GM12878 (cell line): ENCODE measurements around the gene ACSL3.

Experiments used
- BCL11A ChIP-seq: IDR thresholded peaks from 2 replicates; pipeline ENCODE4 v1.6.1; 2011; ENCODE audit warnings: low read depth, low read length
- EP300 ChIP-seq, 2 experiments: fragments of 150-350 bp in 1 of 2; IDR thresholded peaks; 2 replicates each; pipeline ENCODE4 v1.6.1; 2011 to 2012; ENCODE audit warnings: low read depth in 2 of 2, low read length in 2 of 2, borderline replicate concordance in 1 of 2, improper control_type of control experiment in 1 of 2, inconsistent platforms in 1 of 2; ENCODE audit not compliant: control insufficient read depth in 1 of 2
- MXI1 ChIP-seq: fragments of 150-350 bp; IDR thresholded peaks from 2 replicates; pipeline ENCODE4 v1.6.1; 2011; ENCODE audit warnings: low read depth, mild to moderate bottlenecking, inconsistent platforms, low read length, improper control_type of control experiment
- POLR2A ChIP-seq: IDR thresholded peaks from 2 replicates; pipeline ENCODE4 v1.6.1; 2011; ENCODE audit warnings: low read depth, mild to moderate bottlenecking, low read length
- SIN3A ChIP-seq: IDR thresholded peaks from 2 replicates; pipeline ENCODE4 v1.6.1; 2012; ENCODE audit warnings: low read depth, low read length, improper control_type of control experiment
- SP1 ChIP-seq: IDR thresholded peaks from one replicate; pipeline ENCODE4 v1.6.1; 2011; ENCODE audit warnings: low read depth, low read length
- YY1 ChIP-seq: IDR thresholded peaks from 2 replicates; pipeline ENCODE4 v1.6.1; 2011; ENCODE audit warnings: low read depth, mild to moderate bottlenecking, low read length
- TF ChIP-seq, protein P1 (sequence below), 3 experiments: IDR thresholded peaks in 2 of 3; conservative IDR thresholded peaks in 1 of 3; 2 replicates each; pipeline ENCODE4 v1.5.1; 2011; ENCODE audit warnings: low read depth in 3 of 3, low read length in 3 of 3, mild to moderate bottlenecking in 3 of 3, control low read depth in 2 of 3, moderate library complexity in 2 of 3, inconsistent platforms in 1 of 3, mixed read lengths in 1 of 3; ENCODE audit not compliant: control insufficient read depth in 2 of 3, insufficient read depth in 1 of 3; ENCODE audit errors: extremely low read depth in 1 of 3
- TF ChIP-seq, protein P2 (sequence below): IDR thresholded peaks from 2 replicates; pipeline ENCODE4 v1.6.1; 2011; ENCODE audit warnings: low read depth, low read length, improper control_type of control experiment, borderline replicate concordance
- TF ChIP-seq, protein P3 (sequence below): IDR thresholded peaks from 2 replicates; pipeline ENCODE4 v1.6.1; 2011; ENCODE audit warnings: mild to moderate bottlenecking, low read depth, low read length, moderate library complexity; ENCODE audit not compliant: insufficient replicate concordance
- TF ChIP-seq, protein P4 (sequence below): IDR thresholded peaks from 2 replicates; pipeline ENCODE4 v1.6.1; 2012; ENCODE audit warnings: mild to moderate bottlenecking, low read depth, low read length
- TF ChIP-seq, protein P5 (sequence below): fragments of 450-650 bp; IDR thresholded peaks from 2 replicates; pipeline ENCODE4 v1.6.1; 2014; ENCODE audit warnings: mild to moderate bottlenecking
- TF ChIP-seq, protein P6 (sequence below): fragments of 450-650 bp; IDR thresholded peaks from 2 replicates; pipeline ENCODE4 v1.6.1; 2016; ENCODE audit warnings: mild to moderate bottlenecking, moderate library complexity, borderline replicate concordance
- TF ChIP-seq, protein P7 (sequence below): fragments of 450-650 bp; formaldehyde crosslinking; IDR thresholded peaks from 2 replicates; pipeline ENCODE4 v1.4.0; 2022; ENCODE audit warnings: mild to moderate bottlenecking, moderate library complexity

DNA sequence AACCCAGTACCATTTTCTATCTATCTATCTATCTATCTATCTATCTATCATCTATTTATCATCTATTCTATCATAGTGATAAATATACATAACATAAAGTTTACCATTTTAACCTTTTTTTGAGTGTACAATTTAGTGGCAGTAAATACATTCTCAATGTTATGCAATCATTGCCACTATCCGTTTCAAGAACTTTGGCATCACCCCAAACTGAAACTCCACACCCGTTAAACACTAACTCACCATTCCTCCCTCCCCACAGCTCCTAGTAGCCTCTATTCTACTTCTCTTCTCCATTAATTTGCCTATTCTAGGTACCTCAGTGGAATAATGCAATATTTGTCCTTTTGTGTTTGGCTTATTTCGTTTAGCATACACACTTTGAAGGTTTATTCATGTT is 108.7 kb downstream of the ACSL3 start:
- TF ChIP-seq, protein P1, sequence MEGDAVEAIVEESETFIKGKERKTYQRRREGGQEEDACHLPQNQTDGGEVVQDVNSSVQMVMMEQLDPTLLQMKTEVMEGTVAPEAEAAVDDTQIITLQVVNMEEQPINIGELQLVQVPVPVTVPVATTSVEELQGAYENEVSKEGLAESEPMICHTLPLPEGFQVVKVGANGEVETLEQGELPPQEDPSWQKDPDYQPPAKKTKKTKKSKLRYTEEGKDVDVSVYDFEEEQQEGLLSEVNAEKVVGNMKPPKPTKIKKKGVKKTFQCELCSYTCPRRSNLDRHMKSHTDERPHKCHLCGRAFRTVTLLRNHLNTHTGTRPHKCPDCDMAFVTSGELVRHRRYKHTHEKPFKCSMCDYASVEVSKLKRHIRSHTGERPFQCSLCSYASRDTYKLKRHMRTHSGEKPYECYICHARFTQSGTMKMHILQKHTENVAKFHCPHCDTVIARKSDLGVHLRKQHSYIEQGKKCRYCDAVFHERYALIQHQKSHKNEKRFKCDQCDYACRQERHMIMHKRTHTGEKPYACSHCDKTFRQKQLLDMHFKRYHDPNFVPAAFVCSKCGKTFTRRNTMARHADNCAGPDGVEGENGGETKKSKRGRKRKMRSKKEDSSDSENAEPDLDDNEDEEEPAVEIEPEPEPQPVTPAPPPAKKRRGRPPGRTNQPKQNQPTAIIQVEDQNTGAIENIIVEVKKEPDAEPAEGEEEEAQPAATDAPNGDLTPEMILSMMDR (IDR thresholded peaks at IDR 0.05 in 2 of 3, conservative IDR thresholded peaks at IDR 0.05 in 1 of 3; ENCODE audit: control insufficient read depth in 2 of 3, extremely low read depth in 1 of 3, insufficient read depth in 1 of 3, low read depth in 3 of 3, low read length in 3 of 3) = no peak
- TF ChIP-seq MXI1 (no peak), SP1 (no peak), BCL11A (no peak), SIN3A (no peak), YY1 (no peak), EP300 (IDR thresholded peaks at IDR 0.05; ENCODE audit: borderline replicate concordance in 1 of 2, control insufficient read depth in 1 of 2, low read depth in 2 of 2, low read length in 2 of 2) (no peak), POLR2A (no peak)
- TF ChIP-seq, protein P2, sequence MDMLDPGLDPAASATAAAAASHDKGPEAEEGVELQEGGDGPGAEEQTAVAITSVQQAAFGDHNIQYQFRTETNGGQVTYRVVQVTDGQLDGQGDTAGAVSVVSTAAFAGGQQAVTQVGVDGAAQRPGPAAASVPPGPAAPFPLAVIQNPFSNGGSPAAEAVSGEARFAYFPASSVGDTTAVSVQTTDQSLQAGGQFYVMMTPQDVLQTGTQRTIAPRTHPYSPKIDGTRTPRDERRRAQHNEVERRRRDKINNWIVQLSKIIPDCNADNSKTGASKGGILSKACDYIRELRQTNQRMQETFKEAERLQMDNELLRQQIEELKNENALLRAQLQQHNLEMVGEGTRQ = no peak
- TF ChIP-seq, protein P3, sequence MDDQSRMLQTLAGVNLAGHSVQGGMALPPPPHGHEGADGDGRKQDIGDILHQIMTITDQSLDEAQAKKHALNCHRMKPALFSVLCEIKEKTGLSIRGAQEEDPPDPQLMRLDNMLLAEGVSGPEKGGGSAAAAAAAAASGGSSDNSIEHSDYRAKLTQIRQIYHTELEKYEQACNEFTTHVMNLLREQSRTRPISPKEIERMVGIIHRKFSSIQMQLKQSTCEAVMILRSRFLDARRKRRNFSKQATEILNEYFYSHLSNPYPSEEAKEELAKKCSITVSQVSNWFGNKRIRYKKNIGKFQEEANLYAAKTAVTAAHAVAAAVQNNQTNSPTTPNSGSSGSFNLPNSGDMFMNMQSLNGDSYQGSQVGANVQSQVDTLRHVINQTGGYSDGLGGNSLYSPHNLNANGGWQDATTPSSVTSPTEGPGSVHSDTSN = no peak
- TF ChIP-seq, protein P4, sequence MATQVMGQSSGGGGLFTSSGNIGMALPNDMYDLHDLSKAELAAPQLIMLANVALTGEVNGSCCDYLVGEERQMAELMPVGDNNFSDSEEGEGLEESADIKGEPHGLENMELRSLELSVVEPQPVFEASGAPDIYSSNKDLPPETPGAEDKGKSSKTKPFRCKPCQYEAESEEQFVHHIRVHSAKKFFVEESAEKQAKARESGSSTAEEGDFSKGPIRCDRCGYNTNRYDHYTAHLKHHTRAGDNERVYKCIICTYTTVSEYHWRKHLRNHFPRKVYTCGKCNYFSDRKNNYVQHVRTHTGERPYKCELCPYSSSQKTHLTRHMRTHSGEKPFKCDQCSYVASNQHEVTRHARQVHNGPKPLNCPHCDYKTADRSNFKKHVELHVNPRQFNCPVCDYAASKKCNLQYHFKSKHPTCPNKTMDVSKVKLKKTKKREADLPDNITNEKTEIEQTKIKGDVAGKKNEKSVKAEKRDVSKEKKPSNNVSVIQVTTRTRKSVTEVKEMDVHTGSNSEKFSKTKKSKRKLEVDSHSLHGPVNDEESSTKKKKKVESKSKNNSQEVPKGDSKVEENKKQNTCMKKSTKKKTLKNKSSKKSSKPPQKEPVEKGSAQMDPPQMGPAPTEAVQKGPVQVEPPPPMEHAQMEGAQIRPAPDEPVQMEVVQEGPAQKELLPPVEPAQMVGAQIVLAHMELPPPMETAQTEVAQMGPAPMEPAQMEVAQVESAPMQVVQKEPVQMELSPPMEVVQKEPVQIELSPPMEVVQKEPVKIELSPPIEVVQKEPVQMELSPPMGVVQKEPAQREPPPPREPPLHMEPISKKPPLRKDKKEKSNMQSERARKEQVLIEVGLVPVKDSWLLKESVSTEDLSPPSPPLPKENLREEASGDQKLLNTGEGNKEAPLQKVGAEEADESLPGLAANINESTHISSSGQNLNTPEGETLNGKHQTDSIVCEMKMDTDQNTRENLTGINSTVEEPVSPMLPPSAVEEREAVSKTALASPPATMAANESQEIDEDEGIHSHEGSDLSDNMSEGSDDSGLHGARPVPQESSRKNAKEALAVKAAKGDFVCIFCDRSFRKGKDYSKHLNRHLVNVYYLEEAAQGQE = no peak
- TF ChIP-seq, protein P5, sequence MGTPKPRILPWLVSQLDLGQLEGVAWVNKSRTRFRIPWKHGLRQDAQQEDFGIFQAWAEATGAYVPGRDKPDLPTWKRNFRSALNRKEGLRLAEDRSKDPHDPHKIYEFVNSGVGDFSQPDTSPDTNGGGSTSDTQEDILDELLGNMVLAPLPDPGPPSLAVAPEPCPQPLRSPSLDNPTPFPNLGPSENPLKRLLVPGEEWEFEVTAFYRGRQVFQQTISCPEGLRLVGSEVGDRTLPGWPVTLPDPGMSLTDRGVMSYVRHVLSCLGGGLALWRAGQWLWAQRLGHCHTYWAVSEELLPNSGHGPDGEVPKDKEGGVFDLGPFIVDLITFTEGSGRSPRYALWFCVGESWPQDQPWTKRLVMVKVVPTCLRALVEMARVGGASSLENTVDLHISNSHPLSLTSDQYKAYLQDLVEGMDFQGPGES = no peak
- TF ChIP-seq, protein P6, sequence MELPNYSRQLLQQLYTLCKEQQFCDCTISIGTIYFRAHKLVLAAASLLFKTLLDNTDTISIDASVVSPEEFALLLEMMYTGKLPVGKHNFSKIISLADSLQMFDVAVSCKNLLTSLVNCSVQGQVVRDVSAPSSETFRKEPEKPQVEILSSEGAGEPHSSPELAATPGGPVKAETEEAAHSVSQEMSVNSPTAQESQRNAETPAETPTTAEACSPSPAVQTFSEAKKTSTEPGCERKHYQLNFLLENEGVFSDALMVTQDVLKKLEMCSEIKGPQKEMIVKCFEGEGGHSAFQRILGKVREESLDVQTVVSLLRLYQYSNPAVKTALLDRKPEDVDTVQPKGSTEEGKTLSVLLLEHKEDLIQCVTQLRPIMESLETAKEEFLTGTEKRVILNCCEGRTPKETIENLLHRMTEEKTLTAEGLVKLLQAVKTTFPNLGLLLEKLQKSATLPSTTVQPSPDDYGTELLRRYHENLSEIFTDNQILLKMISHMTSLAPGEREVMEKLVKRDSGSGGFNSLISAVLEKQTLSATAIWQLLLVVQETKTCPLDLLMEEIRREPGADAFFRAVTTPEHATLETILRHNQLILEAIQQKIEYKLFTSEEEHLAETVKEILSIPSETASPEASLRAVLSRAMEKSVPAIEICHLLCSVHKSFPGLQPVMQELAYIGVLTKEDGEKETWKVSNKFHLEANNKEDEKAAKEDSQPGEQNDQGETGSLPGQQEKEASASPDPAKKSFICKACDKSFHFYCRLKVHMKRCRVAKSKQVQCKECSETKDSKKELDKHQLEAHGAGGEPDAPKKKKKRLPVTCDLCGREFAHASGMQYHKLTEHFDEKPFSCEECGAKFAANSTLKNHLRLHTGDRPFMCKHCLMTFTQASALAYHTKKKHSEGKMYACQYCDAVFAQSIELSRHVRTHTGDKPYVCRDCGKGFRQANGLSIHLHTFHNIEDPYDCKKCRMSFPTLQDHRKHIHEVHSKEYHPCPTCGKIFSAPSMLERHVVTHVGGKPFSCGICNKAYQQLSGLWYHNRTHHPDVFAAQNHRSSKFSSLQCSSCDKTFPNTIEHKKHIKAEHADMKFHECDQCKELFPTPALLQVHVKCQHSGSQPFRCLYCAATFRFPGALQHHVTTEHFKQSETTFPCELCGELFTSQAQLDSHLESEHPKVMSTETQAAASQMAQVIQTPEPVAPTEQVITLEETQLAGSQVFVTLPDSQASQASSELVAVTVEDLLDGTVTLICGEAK = no peak
- TF ChIP-seq, protein P7, sequence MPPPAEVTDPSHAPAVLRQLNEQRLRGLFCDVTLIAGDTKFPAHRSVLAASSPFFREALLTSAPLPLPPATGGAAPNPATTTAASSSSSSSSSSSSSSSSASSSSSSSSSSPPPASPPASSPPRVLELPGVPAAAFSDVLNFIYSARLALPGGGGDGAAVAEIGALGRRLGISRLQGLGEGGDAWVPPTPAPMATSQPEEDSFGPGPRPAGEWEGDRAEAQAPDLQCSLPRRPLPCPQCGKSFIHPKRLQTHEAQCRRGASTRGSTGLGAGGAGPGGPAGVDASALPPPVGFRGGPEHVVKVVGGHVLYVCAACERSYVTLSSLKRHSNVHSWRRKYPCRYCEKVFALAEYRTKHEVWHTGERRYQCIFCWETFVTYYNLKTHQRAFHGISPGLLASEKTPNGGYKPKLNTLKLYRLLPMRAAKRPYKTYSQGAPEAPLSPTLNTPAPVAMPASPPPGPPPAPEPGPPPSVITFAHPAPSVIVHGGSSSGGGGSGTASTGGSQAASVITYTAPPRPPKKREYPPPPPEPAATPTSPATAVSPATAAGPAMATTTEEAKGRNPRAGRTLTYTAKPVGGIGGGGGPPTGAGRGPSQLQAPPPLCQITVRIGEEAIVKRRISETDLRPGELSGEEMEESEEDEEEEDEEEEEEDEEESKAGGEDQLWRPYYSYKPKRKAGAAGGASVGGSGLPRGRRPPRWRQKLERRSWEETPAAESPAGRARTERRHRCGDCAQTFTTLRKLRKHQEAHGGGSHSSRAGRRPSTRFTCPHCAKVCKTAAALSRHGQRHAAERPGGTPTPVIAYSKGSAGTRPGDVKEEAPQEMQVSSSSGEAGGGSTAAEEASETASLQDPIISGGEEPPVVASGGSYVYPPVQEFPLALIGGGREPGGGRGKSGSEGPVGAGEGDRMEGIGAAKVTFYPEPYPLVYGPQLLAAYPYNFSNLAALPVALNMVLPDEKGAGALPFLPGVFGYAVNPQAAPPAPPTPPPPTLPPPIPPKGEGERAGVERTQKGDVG = no peak
